ENCODE data around the gene RABGGTB. TPM values are rescaled to one million over a fixed set of nuclear protein-coding genes. Genes with fewer than 3 reads are reported as not detected.
A peak's percentile ranks its signal among the peaks of the same experiment; 100 is the strongest.
"Not testable (repeated sequence)": the region's sequence is repeated elsewhere in the genome, so short reads cannot be mapped to it uniquely, and the experiment has no call there.

RABGGTB gene
- 10 to 100 TPM; 64.8 to 81.1 (median 80.3) TPM for total RNA-seq

DNA sequence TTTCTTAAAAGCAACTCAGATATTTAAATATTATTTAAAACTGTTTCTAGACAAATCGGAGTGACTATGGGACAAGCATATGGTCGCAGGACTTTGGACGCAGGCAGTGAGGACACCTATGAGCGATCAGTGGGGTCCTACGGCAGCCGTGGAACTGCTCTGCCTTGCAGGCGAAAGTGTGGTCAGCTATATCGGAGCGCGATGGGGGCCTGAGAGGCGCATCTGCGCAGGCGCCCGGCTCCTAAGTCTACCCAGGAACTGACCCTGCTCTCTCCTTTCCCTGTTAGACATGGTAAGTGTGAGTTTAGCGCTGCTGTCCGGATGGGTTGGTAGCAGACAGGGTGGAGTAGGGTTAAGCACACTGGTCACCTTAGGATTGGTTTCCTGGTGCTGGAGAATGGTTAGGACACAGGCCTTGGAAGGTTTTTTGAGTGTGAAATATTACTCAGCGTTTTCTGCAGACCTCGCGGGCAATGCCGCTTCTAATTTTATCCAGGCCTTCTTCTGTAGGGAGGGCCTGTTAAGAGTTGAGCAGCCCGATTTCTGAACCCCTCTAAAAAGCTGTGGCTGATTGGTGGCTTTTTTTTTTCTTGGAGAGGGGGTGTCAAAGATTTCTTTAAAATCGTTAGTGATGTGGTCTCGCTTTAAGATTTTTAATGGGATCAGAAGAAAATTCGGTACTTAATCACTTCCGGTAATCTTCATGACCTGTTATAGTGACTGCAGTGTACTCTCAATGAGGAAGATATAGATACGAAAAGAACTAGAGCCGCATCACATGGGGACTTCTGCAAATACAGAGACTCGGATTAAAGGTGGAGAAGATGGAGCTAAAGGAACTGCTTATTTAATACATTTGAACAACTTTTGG, at the start of gene RABGGTB:
RABGGTB (plus strand) TSS at position 274 of the 871 bp plus-strand sequence; CDS start at position 290, 16 bp downstream.
- Histone ChIP-seq H3K4me1 (peaks cover 0 to 11% of the 10 kb centered on the region in 2 donors), H3K9me3 (no peaks in the 10 kb centered on the region), H3K4me3 (peak within 1 kb of the TSS; percentile 64 to 83 (median 75)), H3K27me3 (no peaks in the 10 kb centered on the region), H3K36me3 (no peaks in the 10 kb centered on the region), H3K27ac (peak within 1 kb of the TSS; percentile 89 to 93)
- intact Hi-C loops (cut with DNase I; ENCODE audit: low total_unique reads): no loop called here
- peak; percentile 88 for DNase-seq (ENCODE audit: low spot score in 2 of 2)
- TF ChIP-seq, protein P1, sequence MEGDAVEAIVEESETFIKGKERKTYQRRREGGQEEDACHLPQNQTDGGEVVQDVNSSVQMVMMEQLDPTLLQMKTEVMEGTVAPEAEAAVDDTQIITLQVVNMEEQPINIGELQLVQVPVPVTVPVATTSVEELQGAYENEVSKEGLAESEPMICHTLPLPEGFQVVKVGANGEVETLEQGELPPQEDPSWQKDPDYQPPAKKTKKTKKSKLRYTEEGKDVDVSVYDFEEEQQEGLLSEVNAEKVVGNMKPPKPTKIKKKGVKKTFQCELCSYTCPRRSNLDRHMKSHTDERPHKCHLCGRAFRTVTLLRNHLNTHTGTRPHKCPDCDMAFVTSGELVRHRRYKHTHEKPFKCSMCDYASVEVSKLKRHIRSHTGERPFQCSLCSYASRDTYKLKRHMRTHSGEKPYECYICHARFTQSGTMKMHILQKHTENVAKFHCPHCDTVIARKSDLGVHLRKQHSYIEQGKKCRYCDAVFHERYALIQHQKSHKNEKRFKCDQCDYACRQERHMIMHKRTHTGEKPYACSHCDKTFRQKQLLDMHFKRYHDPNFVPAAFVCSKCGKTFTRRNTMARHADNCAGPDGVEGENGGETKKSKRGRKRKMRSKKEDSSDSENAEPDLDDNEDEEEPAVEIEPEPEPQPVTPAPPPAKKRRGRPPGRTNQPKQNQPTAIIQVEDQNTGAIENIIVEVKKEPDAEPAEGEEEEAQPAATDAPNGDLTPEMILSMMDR (IDR thresholded peaks at IDR 0.05): no peak
- peak; percentile 69 for TF ChIP-seq POLR2A (IDR thresholded peaks at IDR 0.05)
- peak; percentile 74 to 94 (median 79) for TF ChIP-seq POLR2AphosphoS5 (IDR thresholded peaks at IDR 0.05)

DNA sequence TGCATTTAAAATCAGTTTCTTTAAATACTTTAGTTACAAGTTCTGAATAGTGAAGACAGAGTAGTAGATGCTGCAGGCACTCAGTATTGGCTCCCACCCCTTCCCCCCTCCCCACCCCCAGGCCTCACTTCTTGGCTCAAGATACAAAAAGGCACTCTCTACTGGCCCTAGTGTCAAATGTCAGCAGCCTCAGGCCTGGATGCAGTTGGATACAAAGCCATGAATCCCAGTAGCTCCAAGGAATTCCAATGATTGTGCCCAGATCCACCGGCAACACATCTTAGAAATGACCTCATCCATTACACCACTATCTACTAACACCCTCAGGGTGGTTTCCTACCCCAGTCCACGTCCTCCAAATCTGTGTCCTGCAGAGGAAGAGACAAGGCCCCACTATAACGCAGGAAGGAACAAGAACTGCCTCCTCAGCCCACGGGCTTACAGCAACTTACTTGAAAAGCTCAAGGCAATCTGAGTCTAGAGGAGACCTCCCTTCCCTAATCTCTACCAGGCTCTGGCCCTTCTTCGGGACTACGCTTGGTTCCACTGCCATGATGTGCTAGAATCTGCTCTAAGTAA, 43.9 kb upstream of the RABGGTB start:
- H3K36me3 ChIP-seq: no peaks in the 10 kb centered on the region
- intact Hi-C loops (cut with DNase I; ENCODE audit: low total_unique reads): no loop called here
- H3K27ac ChIP-seq: no peak overlapping the region
- no peaks in the 10 kb centered on the region for H3K27me3 ChIP-seq
- H3K4me1 ChIP-seq: no peaks in the 10 kb centered on the region
- DNase-seq (ENCODE audit: low spot score in 2 of 2): no peak
- H3K4me3 ChIP-seq: no peak overlapping the region
- no peak for TF ChIP-seq POLR2A (IDR thresholded peaks at IDR 0.05)
- TF ChIP-seq, protein P1 (IDR thresholded peaks at IDR 0.05): no peak
- no peak for TF ChIP-seq POLR2AphosphoS5 (IDR thresholded peaks at IDR 0.05)
- no peaks in the 10 kb centered on the region for H3K9me3 ChIP-seq

DNA sequence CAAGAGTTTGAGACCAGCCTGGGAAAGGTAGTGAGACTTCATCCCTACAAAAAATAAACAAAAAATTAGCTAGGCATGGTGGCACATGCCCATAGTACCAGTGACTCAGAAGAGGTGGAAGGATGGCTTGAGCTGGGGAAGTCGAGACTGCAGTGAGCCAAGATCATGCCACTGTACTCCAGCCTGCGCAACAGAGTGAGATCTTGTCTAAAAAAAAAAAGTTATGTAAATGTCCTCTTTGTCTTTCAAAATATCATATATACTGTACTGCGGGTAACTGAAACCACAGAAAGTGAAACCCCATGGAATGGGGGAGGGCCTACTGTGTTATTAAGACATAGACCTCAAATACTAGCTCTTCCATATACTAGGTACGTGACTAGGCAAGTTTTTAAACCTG, 40.8 kb upstream of the RABGGTB start:
- Histone ChIP-seq H3K27me3 (no peaks in the 10 kb centered on the region), H3K4me3 (no peak overlapping the region), H3K9me3 (no peaks in the 10 kb centered on the region), H3K27ac (no peak overlapping the region), H3K36me3 (peaks cover under 1% of the 10 kb centered on the region), H3K4me1 (no peaks in the 10 kb centered on the region)
- no peak for DNase-seq (ENCODE audit: low spot score in 2 of 2)
- intact Hi-C loops (cut with DNase I; ENCODE audit: low total_unique reads): no loop called here
- TF ChIP-seq POLR2AphosphoS5 (IDR thresholded peaks at IDR 0.05): no peak
- no peak for TF ChIP-seq POLR2A (IDR thresholded peaks at IDR 0.05)
- TF ChIP-seq, protein P1 (IDR thresholded peaks at IDR 0.05): no peak

DNA sequence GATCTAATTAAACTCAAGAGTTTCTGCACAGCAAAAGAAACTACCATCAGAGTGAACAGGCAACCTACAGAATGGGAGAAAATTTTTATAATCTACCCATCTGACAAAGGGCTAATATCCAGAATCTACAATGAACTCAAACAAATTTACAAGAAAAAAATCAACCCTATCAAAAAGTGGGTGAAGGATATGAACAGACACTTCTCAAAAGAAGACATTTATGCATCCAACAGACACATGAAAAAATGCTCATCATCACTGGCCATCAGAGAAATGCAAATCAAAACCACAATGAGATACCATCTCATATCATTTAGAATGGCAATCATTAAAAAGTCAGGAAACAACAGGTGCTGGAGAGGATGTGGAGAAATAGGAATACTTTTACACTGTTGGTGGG, 28.8 kb upstream of the RABGGTB start:
- H3K27me3 ChIP-seq; H3K27ac ChIP-seq; H3K9me3 ChIP-seq; H3K36me3 ChIP-seq; H3K4me3 ChIP-seq; intact Hi-C loops (cut with DNase I; ENCODE audit: low total_unique reads); H3K4me1 ChIP-seq; DNase-seq (ENCODE audit: low spot score in 2 of 2): not testable (repeated sequence)

DNA sequence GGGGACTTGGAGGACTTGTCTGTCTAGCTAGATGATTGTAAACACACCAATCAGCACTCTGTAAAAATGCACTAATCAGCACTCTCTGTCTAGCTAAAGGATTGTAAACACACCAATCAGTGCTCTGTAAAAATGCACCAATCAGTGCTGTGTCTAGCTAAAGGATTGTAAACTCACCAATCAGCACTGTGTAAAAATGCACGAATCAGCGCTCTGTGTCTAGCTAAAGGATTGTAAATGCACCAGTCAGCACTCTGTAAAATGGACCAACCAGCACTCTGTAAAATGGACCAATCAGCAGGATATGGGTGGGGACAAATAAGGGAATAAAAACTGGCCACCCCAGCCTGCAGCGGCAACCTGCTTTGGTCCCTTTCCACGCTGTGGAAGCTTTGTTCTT, 27.5 kb upstream of the RABGGTB start:
- intact Hi-C loops (cut with DNase I; ENCODE audit: low total_unique reads); DNase-seq (ENCODE audit: low spot score in 2 of 2); H3K27ac ChIP-seq; H3K4me1 ChIP-seq; H3K36me3 ChIP-seq; H3K9me3 ChIP-seq; H3K4me3 ChIP-seq; H3K27me3 ChIP-seq: not testable (repeated sequence)

DNA sequence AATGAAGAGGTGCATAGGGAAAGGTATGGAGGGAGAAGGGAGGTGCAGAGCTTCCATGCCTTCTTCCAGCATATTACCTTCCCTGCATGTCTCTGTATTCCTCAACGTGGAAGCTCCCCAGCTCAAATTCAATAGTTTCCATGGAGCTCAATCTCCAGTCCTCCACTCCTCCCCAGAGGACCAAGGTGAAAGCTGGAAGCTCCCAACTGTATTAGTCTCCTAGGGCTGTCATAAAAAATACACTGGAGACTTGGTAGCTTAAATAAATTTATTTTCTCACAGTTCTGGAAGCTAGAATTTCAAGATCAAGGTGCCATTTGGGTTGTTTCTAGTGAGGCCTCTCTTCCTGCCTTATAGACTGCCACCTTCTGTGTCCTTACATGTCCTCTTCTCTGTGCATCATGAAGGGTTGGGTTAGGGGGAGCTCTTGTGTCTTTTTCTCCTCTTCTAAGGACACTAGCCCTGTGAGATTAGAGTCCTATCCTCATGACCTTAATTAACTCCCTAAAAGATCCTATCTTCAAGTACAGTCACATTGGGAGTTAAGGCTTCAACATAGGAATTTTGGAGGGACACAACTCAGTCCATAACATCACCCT, 21.9 kb upstream of the RABGGTB start:
- H3K27ac ChIP-seq: no peak overlapping the region
- H3K4me1 ChIP-seq: no peaks in the 10 kb centered on the region
- TF ChIP-seq POLR2A (IDR thresholded peaks at IDR 0.05): no peak
- no peak for TF ChIP-seq POLR2AphosphoS5 (IDR thresholded peaks at IDR 0.05)
- TF ChIP-seq, protein P1 (IDR thresholded peaks at IDR 0.05): no peak
- no peaks in the 10 kb centered on the region for H3K27me3 ChIP-seq
- no peaks in the 10 kb centered on the region for H3K9me3 ChIP-seq
- no peak for DNase-seq (ENCODE audit: low spot score in 2 of 2)
- intact Hi-C loops (cut with DNase I; ENCODE audit: low total_unique reads): no loop called here
- no peak overlapping the region for H3K4me3 ChIP-seq
- H3K36me3 ChIP-seq: no peaks in the 10 kb centered on the region
